Measurements from ENCODE around the gene NTRK3.

GRCh38 chr15:88091444-88092016 is 165.0 kb downstream of the NTRK3 start:
- TF ChIP-seq HDGF (IDR thresholded peaks at IDR 0.05; ENCODE audit: borderline replicate concordance): no peak
- TF ChIP-seq TARDBP (IDR thresholded peaks at IDR 0.05): no peak
- TF ChIP-seq SP1 (IDR thresholded peaks at IDR 0.05): no peak

Data from HEK293T (cell line).